Measurements from ENCODE around the gene RSPH1. TPM values are rescaled to one million over a fixed set of nuclear protein-coding genes. Genes with fewer than 3 reads are reported as not detected.

Gene RSPH1
- total RNA-seq, 1 donor from 2014 or later: 0.42 TPM

- no peaks in the 10 kb centered on the region for H3K36me3 Mint-ChIP-seq
- H3K4me3 Mint-ChIP-seq: no peak overlapping the region
These were observed 16.4 kb downstream of the RSPH1 start for GRCh38 chr21:42479582-42479981.

GRCh38 chr21:42478504-42478903 is 17.5 kb downstream of the RSPH1 start:
- H3K9me3 Mint-ChIP-seq: no peaks in the 10 kb centered on the region
- no peaks in the 10 kb centered on the region for H3K36me3 Mint-ChIP-seq
- no peak overlapping the region for H3K4me3 Mint-ChIP-seq
- no peak overlapping the region for H3K27ac Mint-ChIP-seq
- peaks cover 4% of the 10 kb centered on the region for H3K27me3 Mint-ChIP-seq (ENCODE audit: low read depth)
- DNase-seq (ENCODE audit: low spot score in 2 of 2, unreplicated experiment in 2 of 2): no peak
- TF ChIP-seq CTCF (IDR thresholded peaks at IDR 0.05; ENCODE audit: unreplicated experiment): no peak
- H3K4me1 Mint-ChIP-seq: peaks cover 8% of the 10 kb centered on the region

More at GRCh38 chr21:42479582-42479981, 16.4 kb downstream of the RSPH1 start:
- H3K27ac Mint-ChIP-seq: no peak overlapping the region
- no peaks in the 10 kb centered on the region for H3K9me3 Mint-ChIP-seq
- no peak for DNase-seq (ENCODE audit: low spot score in 2 of 2, unreplicated experiment in 2 of 2)
- peaks cover 4% of the 10 kb centered on the region for H3K27me3 Mint-ChIP-seq (ENCODE audit: low read depth)
- peaks cover 3% of the 10 kb centered on the region for H3K4me1 Mint-ChIP-seq
- no peak for TF ChIP-seq CTCF (IDR thresholded peaks at IDR 0.05; ENCODE audit: unreplicated experiment)

- TF ChIP-seq CTCF (IDR thresholded peaks at IDR 0.05; ENCODE audit: unreplicated experiment): no peak
- Mint-ChIP-seq H3K36me3 (no peaks in the 10 kb centered on the region), H3K9me3 (no peaks in the 10 kb centered on the region), H3K4me3 (no peak overlapping the region), H3K27ac (no peak overlapping the region), H3K4me1 (peaks cover 8% of the 10 kb centered on the region), H3K27me3 (ENCODE audit: low read depth) (peaks cover 2% of the 10 kb centered on the region)
- no peak for DNase-seq (ENCODE audit: low spot score in 2 of 2, unreplicated experiment in 2 of 2)
These were observed 19.4 kb downstream of the RSPH1 start for GRCh38 chr21:42476388-42477331.

GRCh38 chr21:42475526-42476387 is 20.3 kb downstream of the RSPH1 start:
- no peak overlapping the region for H3K4me3 Mint-ChIP-seq
- H3K27me3 Mint-ChIP-seq (ENCODE audit: low read depth): no peaks in the 10 kb centered on the region
- no peak overlapping the region for H3K27ac Mint-ChIP-seq
- TF ChIP-seq CTCF (IDR thresholded peaks at IDR 0.05; ENCODE audit: unreplicated experiment): no peak
- DNase-seq (ENCODE audit: low spot score in 2 of 2, unreplicated experiment in 2 of 2): no peak
- H3K4me1 Mint-ChIP-seq: peaks cover 8% of the 10 kb centered on the region
- H3K36me3 Mint-ChIP-seq: no peaks in the 10 kb centered on the region
- H3K9me3 Mint-ChIP-seq: no peaks in the 10 kb centered on the region

- H3K4me3 Mint-ChIP-seq: no peak overlapping the region
- H3K4me1 Mint-ChIP-seq: peaks cover 8% of the 10 kb centered on the region
- no peaks in the 10 kb centered on the region for H3K9me3 Mint-ChIP-seq
- H3K27me3 Mint-ChIP-seq (ENCODE audit: low read depth): no peaks in the 10 kb centered on the region
- no peak overlapping the region for H3K27ac Mint-ChIP-seq
- H3K36me3 Mint-ChIP-seq: no peaks in the 10 kb centered on the region
- DNase-seq (ENCODE audit: low spot score in 2 of 2, unreplicated experiment in 2 of 2): no peak
- no peak for TF ChIP-seq CTCF (IDR thresholded peaks at IDR 0.05; ENCODE audit: unreplicated experiment)
These were observed 21.0 kb downstream of the RSPH1 start for GRCh38 chr21:42475036-42475435.
